H1 (cell line): ENCODE data around the gene PAQR4. TPM values are rescaled to one million over a fixed set of nuclear protein-coding genes. Genes with fewer than 3 reads are reported as not detected.

ENCODE experiments used
- CBX8 ChIP-seq: fragments of 300-800, 300-1000 bp; sonication (generic); IDR thresholded peaks from 2 replicates; pipeline ENCODE4 v1.7.1; 2016; ENCODE audit warnings: low read depth, low read length, borderline replicate concordance
- EGR1 ChIP-seq: IDR thresholded peaks from 2 replicates; pipeline ENCODE4 v1.6.1; 2011; ENCODE audit warnings: low read depth, low read length, borderline replicate concordance
- HDAC2 ChIP-seq, 2 experiments: fragments of 300-600 bp in 1 of 2; sonication (generic) in 1 of 2; IDR thresholded peaks; 2 replicates each; pipeline ENCODE4 v1.6.1; 2011 to 2012; ENCODE audit warnings: low read depth in 2 of 2, low read length in 2 of 2, mild to moderate bottlenecking in 2 of 2, moderate library complexity in 2 of 2, borderline replicate concordance in 1 of 2, inconsistent platforms in 1 of 2
- KDM4A ChIP-seq: IDR thresholded peaks from one replicate; pipeline ENCODE4 v1.7.1; 2012; ENCODE audit warnings: low read depth, mild to moderate bottlenecking, moderate library complexity, low read length, inconsistent platforms; ENCODE audit not compliant: severe bottlenecking
- POLR2A ChIP-seq, 2 experiments: IDR thresholded peaks; 1 replicate in 1 of 2; 2 replicates in 1 of 2; pipeline ENCODE4 v1.6.1; 2011; ENCODE audit warnings: low read depth in 2 of 2, low read length in 2 of 2, mild to moderate bottlenecking in 2 of 2; ENCODE audit errors: control extremely low read depth in 1 of 2
- TBP ChIP-seq: IDR thresholded peaks from 2 replicates; pipeline ENCODE4 v1.6.1; 2011; ENCODE audit warnings: low read depth, low read length, improper control_type of control experiment
- polyA plus RNA-seq, 7 experiments: library from polyadenylated mRNA; depleted of rRNA in 3 of 7; stranded (reverse) in 5 of 7; unstranded in 2 of 7; fragments of >200 nt in 5 of 7; fragments of 200-250 nt in 2 of 7; gene quantifications; 1 replicate in 5 of 7; 2 replicates in 1 of 7; 4 replicates in 1 of 7; pipeline versions ENCODE4 v1.2.1 to v1.2.3, GENCODE V29; 2011 to 2013; ENCODE audit warnings: missing spikeins in 2 of 7, mixed read lengths in 2 of 7
- total RNA-seq: library from RNA; stranded (reverse); fragmentation: NEBNext Ultra II Directional; extraction: Animal tissue kit (Norgen Biotek cat#: 25700); gene quantifications from 2 replicates; pipeline ENCODE4 v1.2.1, GENCODE V29; 2021

The PAQR4 gene
- total and polyA plus RNA-seq, 2 of the 8 experiments (the other 6 are each of a cell fraction or from before 2014, with no cell fraction given) = 28.2 to 34.6 TPM

DNA sequence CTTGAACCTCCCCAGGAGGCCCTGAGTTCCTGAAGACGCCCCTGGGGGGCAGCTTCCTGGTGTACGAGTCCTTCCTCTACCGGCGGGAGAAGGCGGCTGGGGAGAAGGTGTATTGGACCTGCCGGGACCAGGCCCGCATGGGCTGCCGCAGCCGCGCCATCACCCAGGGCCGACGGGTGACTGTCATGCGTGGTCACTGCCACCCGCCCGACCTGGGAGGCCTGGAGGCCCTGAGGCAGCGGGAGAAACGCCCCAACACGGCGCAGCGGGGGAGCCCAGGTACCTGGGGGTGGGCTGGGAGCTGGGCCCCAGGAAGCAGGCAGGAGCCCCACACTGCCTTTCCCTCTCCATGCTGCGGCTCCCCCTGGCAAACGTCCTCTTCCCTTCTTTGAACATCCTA is 35.4 kb upstream of the PAQR4 start (continued):
- TF ChIP-seq CBX8 (no peak), HDAC2 (IDR thresholded peaks at IDR 0.05; ENCODE audit: borderline replicate concordance in 1 of 2, low read depth in 2 of 2, low read length in 2 of 2) (no peak), KDM4A (no peak), EGR1 (no peak), TBP (no peak), POLR2A (IDR thresholded peaks at IDR 0.05; ENCODE audit: control extremely low read depth in 1 of 2, low read depth in 2 of 2, low read length in 2 of 2) (no peak)
